ENCODE measurements around the gene ZPR1. TPM values are rescaled to one million over a fixed set of nuclear protein-coding genes. Genes with fewer than 3 reads are reported as not detected.
A peak's percentile ranks its signal among the peaks of the same experiment; 100 is the strongest.
"Not testable (repeated sequence)": the region's sequence is repeated elsewhere in the genome, so short reads cannot be mapped to it uniquely, and the experiment has no call there.

Gene ZPR1
- total RNA-seq, 3 donors from 2014 or later: 140 to 145 (median 142) TPM

DNA sequence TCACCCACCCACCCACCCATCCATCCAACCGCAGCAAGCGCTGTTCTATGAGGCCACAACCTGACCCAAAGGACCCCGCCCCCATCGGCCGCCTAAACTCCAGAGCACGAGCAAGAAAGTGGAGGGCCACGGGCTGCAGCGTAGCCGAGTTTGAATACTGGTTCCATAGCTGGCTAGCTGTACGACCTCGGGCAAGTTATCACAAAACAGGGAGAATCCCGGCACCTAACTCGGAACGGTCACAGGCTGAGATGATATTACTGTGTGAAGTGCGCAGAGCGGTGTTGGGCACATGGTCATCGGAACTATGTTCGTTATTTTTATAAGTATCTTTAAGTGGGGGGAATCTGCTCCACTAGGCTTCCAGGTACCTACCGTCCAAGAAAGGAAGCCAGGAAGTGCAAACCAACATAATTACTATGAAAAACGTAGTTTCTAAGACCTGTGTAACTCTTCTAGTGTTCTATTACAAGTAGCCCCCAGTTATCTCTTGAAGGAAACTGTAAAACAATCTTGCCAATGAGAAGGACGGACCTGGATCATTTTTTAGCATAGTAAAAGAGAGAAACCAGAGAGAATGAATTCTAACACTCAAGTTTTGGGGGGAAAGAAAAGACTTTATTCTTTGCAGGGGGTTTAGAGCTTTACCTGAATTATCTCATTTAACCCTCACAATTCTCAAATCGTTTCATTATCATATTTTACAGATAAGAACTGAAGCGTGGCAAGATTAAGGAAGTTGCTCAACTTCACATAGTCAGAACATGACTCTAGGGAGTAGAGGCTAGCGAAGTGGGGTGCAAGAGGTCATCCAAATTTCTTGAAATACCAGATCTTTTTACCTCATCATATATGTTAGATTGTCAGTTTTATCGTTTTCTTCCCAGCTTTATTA lies 14.4 kb downstream of the ZPR1 start:
- no peak for ATAC-seq
- Mint-ChIP-seq H3K9me3 (no peaks in the 10 kb centered on the region), H3K4me3 (peak overlapping the region; percentile 98), H3K36me3 (ENCODE audit: insufficient read depth) (peaks cover 26% of the 10 kb centered on the region), H3K4me1 (ENCODE audit: low read depth) (peaks cover 48% of the 10 kb centered on the region), H3K27me3 (ENCODE audit: low read depth) (no peaks in the 10 kb centered on the region)
- DNase-seq: no peak

DNA sequence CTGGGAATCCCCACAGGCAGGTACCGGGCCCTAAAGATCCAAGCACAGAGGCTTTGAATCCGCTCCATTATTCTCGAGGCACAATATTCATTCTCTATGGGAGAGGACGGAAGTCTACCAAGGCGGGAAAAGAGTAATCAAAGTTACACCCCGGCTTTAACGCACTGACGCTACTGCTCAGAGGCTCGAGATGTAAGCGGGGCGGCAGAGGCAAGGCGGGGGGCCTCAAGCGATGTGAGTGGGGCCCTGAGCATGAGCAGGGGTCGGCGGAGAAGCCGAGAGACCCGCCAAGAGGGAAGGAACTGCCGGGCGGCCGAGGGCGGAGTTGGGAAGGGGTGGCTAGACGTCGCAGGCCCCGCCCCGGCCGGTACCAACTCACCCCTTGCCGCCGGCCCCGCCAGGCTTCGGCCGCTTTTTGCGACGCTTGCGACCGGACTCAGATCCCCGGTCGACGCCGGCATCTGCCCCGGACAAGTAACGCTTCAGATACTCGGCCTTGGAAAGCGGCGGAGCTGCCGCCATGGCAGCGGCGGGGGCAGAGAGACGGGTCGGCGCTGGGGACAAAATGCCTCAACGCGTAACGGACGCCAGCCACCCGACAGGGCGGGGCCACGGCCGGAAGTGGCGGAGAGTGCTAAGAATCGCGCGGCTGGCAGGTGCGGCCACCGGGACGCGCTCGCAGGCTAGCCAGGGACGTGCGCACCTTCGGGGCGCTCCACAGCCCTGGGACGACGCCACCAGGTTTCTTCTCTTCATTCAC lies 15.2 kb downstream of the ZPR1 start, which contains the start of gene BUD13:
TSS of gene BUD13 (minus strand) at position 545 of the 760 bp plus-strand sequence. CDS start at position 522, 23 bp downstream.
- Mint-ChIP-seq H3K9me3 (no peaks in the 10 kb centered on the region), H3K36me3 (ENCODE audit: insufficient read depth) (peaks cover 19% of the 10 kb centered on the region), H3K4me1 (ENCODE audit: low read depth) (peaks cover 45% of the 10 kb centered on the region), H3K4me3 (peak within 1 kb of the TSS; percentile 98), H3K27me3 (ENCODE audit: low read depth) (no peaks in the 10 kb centered on the region)
- DNase-seq (peak; percentile 91), ATAC-seq (peak; percentile 90 to 92)

DNA sequence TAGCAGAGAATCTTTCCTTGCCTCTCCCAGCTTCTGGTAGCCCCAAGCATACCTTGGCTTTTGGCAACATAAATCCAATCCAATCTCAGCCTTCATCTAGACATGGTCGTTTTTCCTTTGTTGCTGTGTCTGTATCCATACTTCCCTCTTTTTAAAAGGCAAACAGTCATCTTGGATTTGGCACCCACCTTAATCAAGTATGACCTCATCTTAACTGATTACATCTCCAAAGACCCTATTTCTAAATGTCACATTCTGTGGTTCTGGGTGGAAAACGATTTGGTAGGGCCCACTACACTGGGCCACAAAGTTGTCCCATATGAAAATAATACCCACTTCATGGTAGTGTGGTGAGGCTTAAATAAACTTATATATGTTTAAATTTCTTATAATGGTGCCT lies 15.9 kb downstream of the ZPR1 start:
- H3K9me3 Mint-ChIP-seq: no peaks in the 10 kb centered on the region
- ATAC-seq (no peak), DNase-seq (no peak)
- peak overlapping the region; percentile 98 for H3K4me3 Mint-ChIP-seq
- H3K36me3 Mint-ChIP-seq (ENCODE audit: insufficient read depth): peaks cover 17% of the 10 kb centered on the region
- H3K27me3 Mint-ChIP-seq (ENCODE audit: low read depth): no peaks in the 10 kb centered on the region
- H3K4me1 Mint-ChIP-seq (ENCODE audit: low read depth): peaks cover 44% of the 10 kb centered on the region

DNA sequence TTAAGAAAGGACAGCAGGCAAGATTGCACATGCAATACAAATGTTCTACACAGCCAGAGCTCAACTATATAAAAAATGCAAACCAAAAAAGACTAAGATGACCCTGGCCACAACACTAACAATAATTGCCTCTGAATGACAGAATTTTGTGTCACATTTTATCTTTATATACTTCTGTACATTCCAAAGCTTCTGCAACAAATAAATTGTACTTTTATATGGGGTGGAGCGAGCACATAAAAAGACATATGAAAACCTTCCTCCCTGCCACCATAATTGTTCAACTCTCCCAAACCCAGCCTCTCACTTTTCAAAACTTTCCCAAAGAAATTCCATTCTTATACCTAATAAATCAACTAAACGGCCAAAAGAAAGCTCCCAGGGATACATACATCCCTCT lies 25.7 kb downstream of the ZPR1 start:
- no peaks in the 10 kb centered on the region for H3K9me3 Mint-ChIP-seq
- no peaks in the 10 kb centered on the region for H3K27me3 Mint-ChIP-seq (ENCODE audit: low read depth)
- DNase-seq (no peak), ATAC-seq (no peak)
- peaks cover 8% of the 10 kb centered on the region for H3K4me1 Mint-ChIP-seq (ENCODE audit: low read depth)
- H3K36me3 Mint-ChIP-seq (ENCODE audit: insufficient read depth): peaks cover 58% of the 10 kb centered on the region
- no peak overlapping the region for H3K4me3 Mint-ChIP-seq

DNA sequence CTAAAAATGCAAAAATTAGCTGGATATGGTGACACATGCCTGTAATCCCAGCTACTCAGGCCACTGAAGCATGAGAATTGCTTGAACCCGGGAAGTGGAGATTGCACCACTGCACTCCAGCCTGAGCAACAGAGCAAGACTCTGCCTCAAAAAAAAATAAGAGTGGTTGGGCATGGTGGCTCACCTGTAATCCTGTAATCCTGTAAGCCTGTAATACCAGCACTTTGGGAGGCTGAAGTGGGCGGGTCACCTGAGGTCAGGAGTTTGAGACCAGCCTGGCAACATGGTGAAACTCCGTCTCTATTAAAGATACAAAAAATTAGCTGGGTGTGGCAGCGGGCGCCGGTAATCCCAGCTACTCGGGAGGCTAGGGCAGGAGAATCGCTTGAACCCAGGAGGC lies 31.8 kb downstream of the ZPR1 start:
- not testable (repeated sequence) for DNase-seq; H3K4me3 Mint-ChIP-seq; H3K4me1 Mint-ChIP-seq (ENCODE audit: low read depth); H3K9me3 Mint-ChIP-seq; ATAC-seq; H3K27me3 Mint-ChIP-seq (ENCODE audit: low read depth)
- H3K36me3 Mint-ChIP-seq (ENCODE audit: insufficient read depth): peaks cover 48% of the 10 kb centered on the region

DNA sequence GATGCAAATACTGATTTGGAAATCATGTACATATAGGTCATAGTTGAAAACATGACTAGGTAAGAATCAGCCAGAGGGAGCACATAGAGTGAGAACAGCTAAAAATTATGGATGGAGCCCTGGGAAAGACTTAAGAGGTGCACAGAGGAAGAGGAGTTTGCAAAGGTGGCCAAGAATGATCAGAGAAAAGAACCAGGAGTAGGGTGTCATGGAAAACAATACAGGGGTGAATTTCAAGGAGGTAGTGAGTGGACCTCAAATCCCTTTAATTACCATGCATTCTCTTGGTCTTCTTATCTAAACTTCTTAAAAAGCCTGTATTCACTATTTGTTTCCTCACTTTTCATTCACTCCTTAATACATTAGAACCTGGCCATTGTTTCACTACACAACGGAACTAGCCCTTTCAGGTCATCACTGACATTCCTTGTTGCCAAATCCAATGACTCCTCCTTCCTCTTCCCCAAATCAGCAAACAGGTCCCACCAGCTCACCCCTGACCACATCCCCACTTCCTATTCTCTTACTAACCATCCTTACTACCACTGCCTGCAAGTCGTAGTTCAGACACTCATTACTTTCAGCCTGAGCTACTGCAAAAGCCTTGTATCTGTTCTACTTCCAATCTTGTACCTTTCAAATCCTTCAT lies 37.6 kb downstream of the ZPR1 start:
- H3K36me3 Mint-ChIP-seq (ENCODE audit: insufficient read depth): peaks cover 34% of the 10 kb centered on the region
- DNase-seq (no peak), ATAC-seq (no peak)
- no peaks in the 10 kb centered on the region for H3K27me3 Mint-ChIP-seq (ENCODE audit: low read depth)
- H3K4me3 Mint-ChIP-seq: no peak overlapping the region
- H3K4me1 Mint-ChIP-seq (ENCODE audit: low read depth): no peaks in the 10 kb centered on the region
- no peaks in the 10 kb centered on the region for H3K9me3 Mint-ChIP-seq

DNA sequence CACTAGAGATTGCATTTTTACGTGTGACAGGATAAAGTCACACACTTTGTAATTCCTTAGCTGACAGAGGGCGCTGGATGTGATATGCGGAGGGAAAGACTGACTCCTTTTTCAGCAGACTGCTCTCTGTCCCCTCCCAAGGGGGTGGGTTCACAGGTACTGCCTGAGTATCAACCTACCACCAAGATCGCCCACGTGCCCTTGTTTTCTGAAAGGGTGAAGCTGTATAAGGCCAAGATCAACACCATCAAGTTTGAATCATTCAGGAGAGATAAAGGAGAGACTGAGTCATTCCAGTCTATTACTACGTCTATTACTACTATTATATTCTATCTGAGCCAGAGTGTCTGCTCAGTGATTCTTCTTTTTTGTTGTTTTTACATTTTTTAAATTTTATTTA lies 45.7 kb downstream of the ZPR1 start:
- no peaks in the 10 kb centered on the region for H3K27me3 Mint-ChIP-seq (ENCODE audit: low read depth)
- peaks cover 3% of the 10 kb centered on the region for H3K4me1 Mint-ChIP-seq (ENCODE audit: low read depth)
- peak in 1 of 2 donors; percentile 59 for ATAC-seq
- no peak for DNase-seq
- H3K9me3 Mint-ChIP-seq: no peaks in the 10 kb centered on the region
- peaks cover 8% of the 10 kb centered on the region for H3K36me3 Mint-ChIP-seq (ENCODE audit: insufficient read depth)
- H3K4me3 Mint-ChIP-seq: no peak overlapping the region

DNA sequence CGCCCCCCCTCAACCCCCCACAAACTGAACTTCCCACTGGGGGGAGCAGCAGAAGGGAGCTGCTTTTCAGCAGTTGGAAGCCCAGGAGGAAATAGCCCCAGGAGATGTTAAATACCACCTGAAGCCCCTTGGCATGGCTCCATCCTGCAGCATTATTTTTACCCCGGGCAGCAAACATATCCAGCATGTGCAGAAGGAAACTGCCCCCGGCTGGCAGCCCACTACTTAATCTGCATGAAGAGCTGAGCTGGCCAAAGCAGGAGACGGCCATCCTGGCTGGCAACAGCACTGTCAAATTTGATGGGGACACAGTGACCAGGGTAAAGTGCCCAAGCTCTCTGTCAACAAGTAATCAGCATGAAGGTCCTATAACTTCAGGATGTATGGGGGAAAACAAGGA lies 47.1 kb downstream of the ZPR1 start:
- ATAC-seq (no peak), DNase-seq (no peak)
- H3K9me3 Mint-ChIP-seq: no peaks in the 10 kb centered on the region
- H3K4me3 Mint-ChIP-seq: no peak overlapping the region
- H3K36me3 Mint-ChIP-seq (ENCODE audit: insufficient read depth): peaks cover 3% of the 10 kb centered on the region
- peaks cover 3% of the 10 kb centered on the region for H3K4me1 Mint-ChIP-seq (ENCODE audit: low read depth)
- H3K27me3 Mint-ChIP-seq (ENCODE audit: low read depth): no peaks in the 10 kb centered on the region

DNA sequence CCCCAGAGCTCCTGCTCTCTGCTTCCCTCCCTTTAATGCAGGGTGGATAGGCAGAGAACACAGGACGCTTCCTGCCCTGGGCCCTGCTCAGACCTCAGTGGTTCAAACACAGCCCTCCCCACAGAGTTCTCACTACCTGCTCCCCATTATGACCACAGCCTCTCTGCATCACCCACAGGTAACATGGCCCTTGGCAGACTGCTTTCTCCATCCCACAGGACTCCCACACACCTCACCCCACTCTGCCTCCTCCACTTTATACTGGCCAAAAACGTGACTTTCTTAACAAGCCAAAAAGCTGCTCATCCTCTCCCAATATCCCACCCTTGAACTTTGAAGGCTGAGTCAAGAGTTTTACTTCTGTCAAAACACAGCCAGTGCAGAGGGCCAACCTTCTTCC lies 48.8 kb downstream of the ZPR1 start:
- no peaks in the 10 kb centered on the region for H3K9me3 Mint-ChIP-seq
- H3K27me3 Mint-ChIP-seq (ENCODE audit: low read depth): no peaks in the 10 kb centered on the region
- DNase-seq (no peak), ATAC-seq (no peak)
- H3K36me3 Mint-ChIP-seq (ENCODE audit: insufficient read depth): no peaks in the 10 kb centered on the region
- H3K4me1 Mint-ChIP-seq (ENCODE audit: low read depth): peaks cover 3% of the 10 kb centered on the region
- no peak overlapping the region for H3K4me3 Mint-ChIP-seq

DNA sequence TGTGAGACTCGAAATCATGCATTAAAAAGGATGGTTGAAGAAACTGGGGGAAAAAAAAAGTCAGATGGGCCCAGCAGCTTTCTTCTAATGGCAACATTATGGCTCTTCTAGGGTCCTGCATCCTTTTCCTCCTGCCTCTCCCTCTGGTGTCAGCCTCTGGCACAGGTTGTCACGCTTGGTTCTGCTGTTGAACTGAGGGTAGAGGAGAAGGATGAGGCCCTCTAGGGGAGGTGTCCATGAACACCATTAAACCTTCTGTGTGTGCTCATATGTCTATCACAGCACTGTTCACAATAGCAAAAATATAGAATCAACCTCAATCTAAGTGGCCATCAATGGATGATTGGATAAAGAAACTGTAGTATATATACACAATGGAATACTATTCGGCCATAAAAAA lies 51.1 kb downstream of the ZPR1 start:
- H3K27me3 Mint-ChIP-seq (ENCODE audit: low read depth): no peaks in the 10 kb centered on the region
- H3K9me3 Mint-ChIP-seq: no peaks in the 10 kb centered on the region
- DNase-seq: no peak
- no peaks in the 10 kb centered on the region for H3K36me3 Mint-ChIP-seq (ENCODE audit: insufficient read depth)
- H3K4me1 Mint-ChIP-seq (ENCODE audit: low read depth): peaks cover 3% of the 10 kb centered on the region
- no peak overlapping the region for H3K4me3 Mint-ChIP-seq
- no peak for ATAC-seq

DNA sequence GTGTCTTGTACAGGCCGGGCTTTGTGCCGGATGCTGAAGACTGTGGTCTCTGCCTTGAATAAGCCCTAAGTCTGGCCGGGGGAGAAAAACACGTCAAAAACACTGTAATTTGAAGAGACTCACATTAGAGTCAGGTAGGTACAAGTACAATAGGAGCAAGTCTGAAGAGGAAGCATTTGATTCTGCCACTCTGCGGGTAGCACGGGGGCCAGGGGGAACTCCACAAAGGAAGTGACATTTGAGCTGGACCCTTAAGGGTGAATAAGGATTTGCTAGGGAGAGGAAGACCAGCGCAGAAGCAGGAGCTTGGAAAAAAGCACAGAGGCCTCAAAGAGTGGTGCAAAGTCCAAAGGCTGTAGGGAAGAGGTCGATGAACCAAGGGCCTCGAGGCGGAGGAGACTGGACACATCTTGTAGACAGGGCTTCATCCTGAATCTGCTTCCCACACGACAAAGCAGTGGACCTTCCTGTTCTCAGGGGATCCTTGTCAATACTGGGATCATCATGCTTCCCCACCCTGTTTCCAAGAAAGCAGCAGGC lies 53.8 kb downstream of the ZPR1 start:
- no peak overlapping the region for H3K4me3 Mint-ChIP-seq
- no peaks in the 10 kb centered on the region for H3K36me3 Mint-ChIP-seq (ENCODE audit: insufficient read depth)

DNA sequence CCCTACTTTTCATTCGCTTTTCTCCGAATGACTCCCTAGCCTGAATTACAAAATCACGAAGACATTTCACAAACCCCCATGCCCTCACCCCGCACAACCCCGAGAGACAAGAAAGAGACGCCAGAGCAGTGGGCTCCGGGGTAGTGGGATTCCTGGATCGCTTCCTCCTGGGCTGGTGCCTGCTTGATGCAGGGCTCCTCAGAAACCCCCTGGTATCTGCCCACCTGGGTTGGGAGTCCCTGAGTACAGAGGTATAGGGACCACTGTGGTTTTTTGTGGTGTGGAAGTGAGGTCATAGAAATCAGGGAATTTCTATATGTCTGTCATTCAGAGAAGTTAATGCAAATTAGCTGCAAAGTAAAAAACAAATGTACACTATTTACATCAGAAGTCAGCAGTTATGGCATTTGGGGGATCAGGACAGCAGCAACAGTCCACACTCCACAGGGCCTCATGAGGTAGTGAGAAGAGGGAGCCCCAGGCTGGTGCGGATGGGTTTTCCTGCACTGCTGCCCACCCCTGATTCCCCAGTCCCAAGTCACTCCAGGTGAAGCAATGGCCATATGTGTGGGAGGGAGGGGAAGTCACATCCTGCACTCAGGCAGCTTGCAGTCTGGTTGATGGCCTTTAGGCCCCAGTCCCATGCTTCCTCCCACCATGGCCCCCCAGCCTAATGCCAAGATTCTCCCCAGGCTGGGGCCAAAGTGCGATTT lies 54.6 kb downstream of the ZPR1 start:
- ATAC-seq (peak; percentile 11 to 20), DNase-seq (no peak)
- Mint-ChIP-seq H3K27me3 (ENCODE audit: low read depth) (no peaks in the 10 kb centered on the region), H3K4me3 (no peak overlapping the region), H3K4me1 (ENCODE audit: low read depth) (peaks cover 3% of the 10 kb centered on the region), H3K36me3 (ENCODE audit: insufficient read depth) (no peaks in the 10 kb centered on the region), H3K9me3 (no peaks in the 10 kb centered on the region)

More for the DNA sequence above, 53.8 kb downstream of the ZPR1 start:
- ATAC-seq: no peak
- peaks cover 3% of the 10 kb centered on the region for H3K4me1 Mint-ChIP-seq (ENCODE audit: low read depth)
- DNase-seq: no peak
- no peaks in the 10 kb centered on the region for H3K9me3 Mint-ChIP-seq
- no peaks in the 10 kb centered on the region for H3K27me3 Mint-ChIP-seq (ENCODE audit: low read depth)

DNA sequence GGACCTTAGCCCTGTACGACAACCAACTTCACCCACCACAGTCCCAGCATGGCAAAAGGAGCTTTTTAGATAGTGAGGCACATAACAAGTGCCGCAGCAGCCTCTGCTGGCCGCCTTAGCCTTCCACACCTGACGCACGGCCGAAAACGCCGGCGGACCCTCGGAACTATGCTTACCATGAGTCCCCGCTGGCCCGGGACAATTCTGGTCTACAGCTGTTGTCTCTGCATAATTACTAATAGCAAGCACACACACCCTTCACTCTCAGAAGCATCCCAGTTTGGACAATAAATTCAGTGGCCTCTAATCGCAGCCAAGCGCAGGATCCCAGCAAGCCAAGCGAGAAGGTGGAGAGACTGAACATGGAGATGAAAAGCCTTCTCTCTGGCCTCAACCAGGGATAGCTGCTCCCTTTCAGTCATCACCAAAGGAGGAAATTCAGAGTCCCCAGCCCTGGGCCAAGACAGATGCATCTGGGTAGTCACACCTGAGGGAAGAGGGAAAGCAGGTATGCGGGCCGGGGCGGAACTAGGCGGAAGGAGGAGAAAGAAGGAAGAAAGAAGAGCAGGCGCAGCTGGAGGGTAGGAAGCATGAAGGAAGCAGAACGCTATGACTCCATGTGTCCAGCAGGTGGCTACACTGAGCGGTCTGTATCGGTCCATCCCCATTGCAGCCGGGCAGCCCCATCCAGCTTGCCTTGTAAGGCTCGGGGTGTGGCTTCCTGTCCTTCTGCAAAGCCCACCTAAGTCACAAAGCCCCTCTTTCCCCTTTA lies 55.4 kb downstream of the ZPR1 start:
- ATAC-seq: peak; percentile 87 to 93
- H3K4me1 Mint-ChIP-seq (ENCODE audit: low read depth): peaks cover 3% of the 10 kb centered on the region

More for the DNA sequence above, 55.4 kb downstream of the ZPR1 start:
- no peaks in the 10 kb centered on the region for H3K36me3 Mint-ChIP-seq (ENCODE audit: insufficient read depth)
- peak; percentile 51 for DNase-seq
- H3K27me3 Mint-ChIP-seq (ENCODE audit: low read depth): no peaks in the 10 kb centered on the region
- H3K9me3 Mint-ChIP-seq: no peaks in the 10 kb centered on the region
- H3K4me3 Mint-ChIP-seq: no peak overlapping the region

Data from activated T-cell treated with anti-CD3 and anti-CD28 coated beads, Interleukin-2, amount 50 U/mL, for 4 hours (primary cell).